ENCODE measurements around the gene TACSTD2.
"Not testable (repeated sequence)": the region's sequence is repeated elsewhere in the genome, so short reads cannot be mapped to it uniquely, and the experiment has no call there.

TACSTD2 gene

GRCh38 chr1:58586271-58586670 lies 9.2 kb upstream of the TACSTD2 start:
- DNase-seq = no peak

DNA sequence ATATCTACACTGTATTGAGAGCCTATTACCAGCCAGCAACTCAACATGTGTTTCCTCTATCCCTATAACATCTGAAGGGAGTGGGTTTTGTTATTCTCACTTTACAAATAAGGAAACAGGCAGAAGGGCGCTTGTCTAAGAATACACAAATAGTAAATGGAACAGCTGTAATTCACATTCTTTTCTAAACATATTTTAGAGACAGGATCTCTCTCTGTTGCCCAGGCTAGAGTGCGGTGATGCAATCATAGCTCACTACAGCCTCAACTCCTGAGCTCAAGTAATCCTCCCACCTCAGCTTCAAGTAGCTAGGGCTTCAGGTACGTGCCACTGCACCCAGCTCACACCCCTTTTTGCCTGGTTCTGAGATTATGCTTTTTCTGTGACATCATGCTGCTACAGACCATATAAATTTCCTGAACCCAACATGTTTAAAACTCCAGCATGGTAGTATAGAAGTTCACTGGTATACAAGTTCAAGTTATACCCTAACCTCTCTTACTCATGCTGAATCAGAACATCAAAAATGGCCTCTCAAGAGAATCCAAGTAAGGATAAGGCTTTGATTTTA lies 8.6 kb upstream of the TACSTD2 start:
- no peak for DNase-seq

- DNase-seq = no peak
These were observed 8.1 kb upstream of the TACSTD2 start for GRCh38 chr1:58585166-58585565.

DNA sequence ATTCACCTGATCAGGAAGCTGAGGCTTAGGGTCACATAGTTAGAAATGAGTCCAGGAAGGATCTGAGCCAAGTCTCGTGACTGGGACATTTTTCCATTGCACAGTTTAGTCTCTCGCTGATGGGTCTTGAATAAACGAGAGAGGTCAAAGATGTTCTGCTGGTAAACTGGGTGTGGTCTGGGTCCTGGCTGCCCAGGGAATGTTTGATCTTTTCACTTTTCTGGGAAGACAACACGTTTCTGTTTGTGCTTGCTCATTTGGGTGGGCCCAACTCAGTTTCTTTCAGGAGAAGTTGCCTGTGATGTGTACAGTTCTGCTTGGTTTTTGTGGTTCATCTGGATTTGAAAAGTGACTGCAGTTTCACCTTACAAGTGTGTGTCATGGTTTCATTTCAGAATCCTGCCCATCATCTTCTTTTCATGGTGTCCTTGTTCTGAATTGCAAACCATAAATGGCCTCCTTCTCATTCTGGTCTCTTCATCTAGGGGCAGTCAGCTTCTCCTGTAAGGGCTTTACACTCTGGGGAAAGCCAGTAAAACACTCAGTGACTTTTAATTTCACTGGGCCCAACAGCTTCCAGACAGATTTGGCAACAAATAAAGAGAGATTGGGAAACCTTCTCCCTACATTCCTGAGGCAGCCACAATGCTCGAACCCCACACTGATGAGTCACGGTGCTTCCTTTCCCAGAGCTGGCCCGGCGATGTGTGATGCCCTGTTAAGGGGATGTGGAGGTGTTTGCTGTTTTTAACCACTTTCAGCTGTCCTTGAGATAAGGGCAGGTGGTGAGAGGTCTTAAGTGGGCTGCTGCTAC lies 7.2 kb upstream of the TACSTD2 start:
- no peak for DNase-seq

- DNase-seq = no peak
These were observed 6.4 kb upstream of the TACSTD2 start for GRCh38 chr1:58583496-58583895.

GRCh38 chr1:58582143-58582542 lies 5.1 kb upstream of the TACSTD2 start:
- DNase-seq = not testable (repeated sequence)

- no peak for DNase-seq
These were observed 4.6 kb upstream of the TACSTD2 start for GRCh38 chr1:58581641-58582040.

DNA sequence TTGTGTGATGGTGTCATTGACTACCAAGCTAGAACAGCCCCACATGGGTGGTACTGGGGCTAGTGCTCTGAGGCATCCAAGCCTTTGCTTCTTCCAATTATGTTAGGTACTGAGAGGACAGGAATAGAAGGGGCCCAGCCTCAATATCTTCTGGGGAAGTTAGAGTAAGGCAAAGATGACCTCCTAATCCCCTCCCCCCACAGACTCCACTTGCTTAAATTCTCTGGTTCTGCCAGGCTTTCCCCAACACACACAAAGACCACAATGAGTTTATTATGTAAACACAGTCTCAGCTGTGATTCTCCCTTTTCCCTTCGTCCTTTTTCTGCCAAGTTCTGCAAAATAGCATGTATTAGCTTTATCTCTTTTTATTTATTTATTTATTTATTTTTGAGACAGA lies 3.1 kb upstream of the TACSTD2 start:
- no peak for DNase-seq

GRCh38 chr1:58577654-58578030 lies 590 bp upstream of the TACSTD2 start:
- no peak for DNase-seq

DNA sequence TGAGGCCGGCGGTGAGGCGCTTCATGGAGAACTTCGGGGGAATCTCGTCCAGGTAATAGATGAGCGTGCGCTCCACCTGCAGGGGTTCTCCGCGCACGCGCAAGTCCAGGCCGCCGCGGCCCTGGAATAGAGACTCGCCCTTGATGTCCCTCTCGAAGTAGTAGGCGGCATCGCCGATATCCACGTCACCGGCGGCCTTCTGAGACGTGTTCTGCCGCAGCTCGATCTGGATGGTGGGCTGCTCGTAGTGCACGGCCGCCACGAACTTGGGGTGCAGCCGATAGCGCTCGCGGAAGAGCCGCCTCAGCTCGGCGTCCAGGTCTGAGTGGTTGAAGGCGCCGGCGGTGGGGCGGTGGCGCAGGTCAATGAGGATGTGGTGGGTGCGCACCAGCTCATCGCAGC lies 726 bp downstream of the TACSTD2 start:
- no peak for DNase-seq

DNA sequence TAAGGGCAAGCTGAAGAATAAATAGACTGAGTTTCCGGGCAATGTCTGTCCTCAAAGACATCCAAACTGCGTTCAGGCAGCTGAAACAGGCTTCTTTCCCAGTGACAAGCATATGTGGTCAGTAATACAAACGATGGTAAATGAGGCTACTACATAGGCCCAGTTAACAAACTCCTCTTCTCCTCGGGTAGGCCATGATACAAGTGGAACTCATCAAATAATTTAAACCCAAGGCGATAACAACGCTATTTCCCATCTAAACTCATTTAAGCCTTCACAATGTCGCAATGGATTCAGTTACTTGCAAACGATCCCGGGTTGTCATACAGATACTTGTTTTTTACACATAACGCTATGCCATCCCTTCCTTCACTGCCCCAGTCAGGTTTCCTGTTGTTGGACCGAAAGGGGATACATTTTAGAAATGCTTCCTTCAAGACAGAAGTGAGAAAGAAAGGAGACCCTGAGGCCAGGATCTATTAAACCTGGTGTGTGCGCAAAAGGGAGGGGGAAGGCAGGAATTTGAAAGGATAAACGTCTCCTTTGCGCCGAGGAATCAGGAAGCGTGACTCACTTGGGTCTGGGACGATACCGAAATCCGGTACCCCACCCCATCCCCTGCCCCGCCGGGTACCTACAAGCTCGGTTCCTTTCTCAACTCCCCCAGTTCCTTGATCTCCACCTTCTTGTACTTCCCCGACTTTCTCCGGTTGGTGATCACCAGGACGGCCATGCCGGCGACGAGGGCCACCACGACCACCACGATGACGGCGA lies 1.3 kb downstream of the TACSTD2 start:
- no peak for DNase-seq

DNA sequence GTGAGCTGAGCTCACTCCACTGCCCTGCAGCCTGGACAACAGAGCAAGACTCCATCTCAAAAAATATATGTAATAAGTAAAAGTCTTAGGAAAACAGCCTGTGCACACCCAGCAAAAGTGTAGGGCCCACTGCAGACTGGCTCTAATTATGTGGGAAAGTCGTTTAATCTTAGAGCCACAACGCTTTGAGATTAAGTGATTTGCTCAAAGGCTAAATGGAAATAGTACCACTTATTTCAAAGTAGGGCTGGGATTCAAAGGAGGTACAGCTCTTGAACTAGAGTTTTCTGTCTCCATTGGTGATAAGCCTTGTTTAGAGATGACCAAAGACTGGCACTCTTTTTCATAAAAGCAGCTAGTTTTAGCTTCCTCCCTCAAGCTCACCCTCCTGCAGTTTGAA lies 2.2 kb downstream of the TACSTD2 start:
- DNase-seq = no peak

DNA sequence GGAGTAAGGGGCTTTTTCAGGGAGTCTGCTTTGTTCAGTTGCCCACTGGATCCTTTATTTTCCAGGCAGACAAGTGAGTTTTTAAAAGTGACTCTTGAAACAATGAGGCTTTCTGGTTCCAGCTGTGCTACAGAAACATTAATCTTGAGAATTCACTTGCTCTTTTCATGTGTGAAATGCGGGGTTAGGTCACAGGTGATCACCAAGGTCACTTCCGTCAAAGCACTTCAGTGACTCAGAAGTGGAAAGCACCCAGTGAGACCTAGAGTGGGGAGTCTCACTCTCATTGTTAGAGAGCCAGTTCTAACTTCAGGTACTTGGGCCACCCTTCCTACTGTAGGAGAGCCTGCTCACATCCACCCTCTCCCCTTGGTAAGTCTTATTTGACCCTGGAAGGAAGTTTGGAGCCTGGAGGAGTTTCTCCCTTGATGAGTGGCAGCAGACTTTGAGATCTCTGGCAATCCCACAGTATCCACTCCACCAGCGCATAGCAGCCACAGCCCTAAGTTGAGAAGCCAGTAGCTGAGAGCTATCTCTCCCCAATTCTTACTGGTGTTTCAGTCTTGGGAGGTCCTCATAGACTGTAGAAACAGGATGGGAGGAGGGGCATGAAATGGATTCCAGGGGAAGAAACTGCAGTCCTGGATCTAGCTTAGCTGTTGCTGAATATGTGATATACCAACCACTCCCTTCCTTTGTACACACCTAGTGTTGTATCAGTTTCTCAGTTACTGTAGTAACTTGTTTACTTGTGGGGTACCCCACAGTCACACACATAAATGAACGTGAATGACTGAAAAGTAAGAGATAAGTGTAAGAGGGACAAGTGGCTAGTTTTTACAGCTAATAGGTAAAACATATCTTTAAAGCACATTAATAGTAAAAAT lies 3.1 kb downstream of the TACSTD2 start:
- no peak for DNase-seq

DNA sequence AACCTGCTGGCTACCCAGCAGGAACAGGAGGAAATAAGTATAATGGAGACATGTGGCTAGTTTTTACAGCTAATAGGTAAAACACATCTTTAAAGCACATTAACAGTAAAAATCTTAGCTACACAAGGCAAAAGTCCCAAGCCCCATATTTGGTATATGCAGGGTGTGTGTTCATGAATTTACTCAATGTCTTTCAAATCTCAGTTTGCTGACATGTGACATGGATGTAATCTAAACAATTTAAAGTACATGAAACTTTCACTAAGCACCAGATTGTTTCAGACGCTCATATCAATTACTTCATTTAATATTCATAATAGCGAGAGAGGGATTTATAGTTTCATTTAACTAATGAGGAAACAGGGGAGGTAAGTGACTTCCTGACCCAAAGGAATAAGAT lies 3.9 kb downstream of the TACSTD2 start:
- DNase-seq = no peak

DNA sequence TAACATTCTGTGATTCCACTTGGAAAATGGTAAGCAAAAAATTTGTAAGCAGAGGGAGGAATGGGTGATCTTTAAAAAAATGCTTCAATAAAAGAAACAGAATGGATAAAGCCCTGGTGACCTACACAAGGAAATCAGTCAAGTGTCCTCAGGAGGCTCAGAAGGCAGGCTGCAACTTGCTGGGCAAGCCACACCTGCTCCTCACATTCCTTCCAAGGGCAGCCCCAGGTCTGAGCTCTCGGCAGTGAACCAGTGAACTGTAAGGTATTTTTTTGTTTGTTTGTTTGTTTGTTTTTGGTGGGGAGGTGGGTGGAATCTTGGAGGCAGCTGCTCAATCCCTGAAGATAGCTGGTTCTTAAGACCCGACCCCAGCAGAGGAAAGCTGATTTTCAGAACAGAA lies 4.4 kb downstream of the TACSTD2 start:
- no peak for DNase-seq

- DNase-seq = no peak
These were observed 5.4 kb downstream of the TACSTD2 start for GRCh38 chr1:58571616-58572015.

DNA sequence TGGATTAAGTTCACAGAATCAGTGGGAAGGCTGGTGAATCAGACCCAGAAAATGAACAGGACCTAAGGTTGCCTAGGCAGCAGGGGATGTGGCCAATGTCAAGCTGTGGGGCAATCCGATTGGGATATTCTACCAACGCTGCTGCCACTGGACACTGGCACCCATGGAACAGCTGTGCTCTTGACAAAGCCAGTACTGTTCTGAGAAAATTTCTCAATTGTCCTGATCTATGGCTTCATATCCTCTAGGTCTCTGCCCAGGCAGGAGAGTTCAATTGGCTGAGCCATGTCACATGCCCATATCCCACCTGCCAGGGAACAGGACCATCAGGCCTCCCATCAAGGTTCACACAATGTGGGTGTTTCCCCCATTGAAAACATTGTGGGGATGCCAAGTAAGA lies 6.2 kb downstream of the TACSTD2 start:
- DNase-seq = no peak

GRCh38 chr1:58570094-58570493 lies 7.0 kb downstream of the TACSTD2 start:
- no peak for DNase-seq

- no peak for DNase-seq
These were observed 8.1 kb downstream of the TACSTD2 start for GRCh38 chr1:58568911-58569310.

DNA sequence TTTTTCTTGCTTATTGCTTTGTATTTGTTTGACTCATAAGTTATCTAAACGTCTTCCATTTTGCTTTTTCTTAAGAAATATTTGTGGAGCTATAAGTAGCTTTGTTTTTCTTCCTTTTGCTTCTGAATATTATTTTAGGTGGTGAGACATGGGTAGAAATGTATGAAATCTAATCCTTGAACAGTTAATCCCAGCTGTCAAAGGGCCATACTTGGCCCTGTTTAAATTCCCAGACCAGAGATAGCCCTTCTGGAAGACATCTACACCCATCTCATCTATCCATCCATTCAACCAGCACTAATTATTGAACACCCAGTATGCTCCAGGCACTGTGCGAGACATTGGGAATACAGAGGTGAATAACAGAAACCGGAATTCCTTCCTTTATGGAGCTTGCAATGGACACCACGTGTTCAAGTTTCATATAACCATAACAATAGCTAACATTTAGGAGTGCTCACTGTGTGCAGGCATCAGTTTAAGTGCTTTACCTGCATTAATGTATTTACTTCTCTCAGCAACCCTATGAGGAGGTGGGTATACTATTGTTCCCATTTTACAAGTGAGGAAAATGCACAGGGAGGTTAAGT lies 8.7 kb downstream of the TACSTD2 start:
- no peak for DNase-seq

DNA sequence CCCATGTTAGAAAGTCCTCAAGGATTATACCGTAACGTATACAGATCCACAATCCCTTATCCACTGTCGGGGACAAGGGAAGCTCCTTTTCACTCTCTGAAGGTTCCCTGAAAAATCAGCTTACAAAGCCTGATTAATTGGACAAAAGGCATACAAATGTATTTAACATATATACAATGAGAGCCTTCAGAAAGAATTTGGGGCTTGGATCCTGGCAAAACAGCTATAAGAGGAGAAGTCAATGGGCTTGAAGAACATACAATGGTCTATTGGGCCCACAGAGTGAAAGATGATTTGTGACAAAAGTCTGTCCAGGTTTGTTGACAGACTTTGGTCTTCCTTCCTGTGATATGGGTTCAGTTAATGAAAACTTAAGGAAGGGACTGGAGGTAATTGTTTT lies 10.7 kb downstream of the TACSTD2 start:
- DNase-seq = no peak

DNA sequence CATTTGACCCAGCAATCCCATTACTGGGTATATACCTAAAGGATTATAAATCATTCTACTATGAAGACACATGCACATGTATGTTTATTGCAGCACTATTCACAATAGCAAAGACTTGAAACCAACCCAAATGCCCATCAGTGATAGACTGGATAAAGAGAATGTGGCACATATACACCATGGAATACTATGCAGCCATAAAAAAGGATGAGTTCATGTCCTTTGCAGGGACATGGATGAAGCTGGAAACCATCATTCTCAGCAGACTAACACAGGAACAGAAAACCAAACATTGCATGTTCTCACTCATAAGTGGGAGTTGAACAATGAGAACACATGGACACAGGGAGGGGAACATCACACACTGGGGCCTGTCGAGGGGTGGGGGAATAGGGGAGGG lies 13.3 kb downstream of the TACSTD2 start:
- not testable (repeated sequence) for DNase-seq

GRCh38 chr1:58561633-58562032 lies 15.4 kb downstream of the TACSTD2 start:
- DNase-seq = no peak
